HepG2 (cell line): Measurements from ENCODE around the gene CCT3.

Experiments used
- CTCF ChIP-seq: sonication (generic); formaldehyde crosslinking; IDR thresholded peaks from 2 replicates; pipeline ENCODE4 v1.5.0; 2020; ENCODE audit warnings: mild to moderate bottlenecking, missing genetic modification reagents, moderate library complexity
- KLF9 ChIP-seq: IDR thresholded peaks from 2 replicates; pipeline ENCODE4 v1.6.1; 2016; ENCODE audit warnings: low read depth
- PHF20 ChIP-seq: sonication (generic); formaldehyde crosslinking; IDR thresholded peaks from 2 replicates; pipeline ENCODE4 v1.5.0; 2020; ENCODE audit warnings: mild to moderate bottlenecking, missing genetic modification reagents
- POLR2A ChIP-seq, 2 experiments: IDR thresholded peaks; 2 replicates each; pipeline ENCODE4 v1.6.1; 2011; ENCODE audit warnings: low read depth in 2 of 2, low read length in 2 of 2, mild to moderate bottlenecking in 1 of 2, moderate library complexity in 1 of 2; ENCODE audit not compliant: insufficient read depth in 1 of 2
- RAD21 ChIP-seq: fragments of 450-650 bp; formaldehyde crosslinking; IDR thresholded peaks from 2 replicates; pipeline ENCODE4 v1.5.0; 2020; ENCODE audit warnings: mild to moderate bottlenecking
- REPIN1 ChIP-seq: sonication (generic); formaldehyde crosslinking; IDR thresholded peaks from 2 replicates; pipeline ENCODE4 v1.8.0; 2022; ENCODE audit warnings: missing genetic modification reagents, low read depth, mild to moderate bottlenecking, borderline replicate concordance
- TCF7 ChIP-seq: sonication (generic); IDR thresholded peaks from 2 replicates; pipeline ENCODE4 v1.6.1; 2016; ENCODE audit warnings: antibody characterized with exemption, low read depth
- ZNF775 ChIP-seq: sonication (generic); formaldehyde crosslinking; IDR thresholded peaks from 2 replicates; pipeline ENCODE4 v1.4.0; 2020; ENCODE audit warnings: missing genetic modification reagents, mild to moderate bottlenecking, moderate library complexity, borderline replicate concordance

- no peak for TF ChIP-seq REPIN1 (CRISPR knock-in tag)
- no peak for TF ChIP-seq POLR2A (IDR thresholded peaks at IDR 0.05; ENCODE audit: insufficient read depth in 1 of 2, low read depth in 2 of 2, low read length in 2 of 2)
- TF ChIP-seq RAD21 (CRISPR knock-in tag): no peak
- TF ChIP-seq CTCF (CRISPR knock-in tag): no peak
- TF ChIP-seq ZNF775: no peak
- TF ChIP-seq KLF9 (CRISPR knock-in tag): no peak
- no peak for TF ChIP-seq PHF20 (CRISPR knock-in tag)
- TF ChIP-seq TCF7: no peak
Observed at GRCh38 chr1:156347331-156347730, 9.2 kb upstream of the CCT3 start.
